HepG2 (cell line): ENCODE measurements around the gene HOXA10. TPM values are rescaled to one million over a fixed set of nuclear protein-coding genes. Genes with fewer than 3 reads are reported as not detected.
A peak's percentile ranks its signal among the peaks of the same experiment; 100 is the strongest.

Source experiments
- ATRX ChIP-seq: sonication (generic); formaldehyde crosslinking; IDR thresholded peaks from 2 replicates; pipeline ENCODE4 v1.4.0; 2020; ENCODE audit warnings: missing genetic modification reagents, borderline replicate concordance
- DNMT3B ChIP-seq: conservative IDR thresholded peaks from 2 replicates; pipeline ENCODE4 v1.6.1; 2016; ENCODE audit warnings: missing biosample characterization, control low read depth
- EEA1 ChIP-seq: sonication (generic); formaldehyde crosslinking; IDR thresholded peaks from 2 replicates; pipeline ENCODE4 v1.5.1; 2020; ENCODE audit warnings: mild to moderate bottlenecking, missing genetic modification reagents, borderline replicate concordance
- ELF1 ChIP-seq: sonication (generic); formaldehyde crosslinking; IDR thresholded peaks from 2 replicates; pipeline ENCODE4 v1.4.0; 2020; ENCODE audit warnings: missing genetic modification reagents
- FOXA1 ChIP-seq, 2 experiments: fragments of 450-650 bp in 1 of 2; sonication (generic) in 1 of 2; formaldehyde crosslinking in 1 of 2; IDR thresholded peaks; 2 replicates each; pipeline versions ENCODE4 v1.4.0 to v1.6.1; 2016 to 2020; ENCODE audit warnings: missing genetic modification reagents in 1 of 2
- JUNB ChIP-seq: sonication (generic); formaldehyde crosslinking; IDR thresholded peaks from 2 replicates; pipeline ENCODE4 v1.8.0; 2022; ENCODE audit warnings: missing genetic modification reagents, mild to moderate bottlenecking, borderline replicate concordance
- MTA3 ChIP-seq: sonication (generic); formaldehyde crosslinking; IDR thresholded peaks from 2 replicates; pipeline ENCODE4 v1.4.0; 2020; ENCODE audit warnings: missing genetic modification reagents
- MZF1 ChIP-seq: sonication (generic); formaldehyde crosslinking; IDR thresholded peaks from 2 replicates; pipeline ENCODE4 v1.8.1; 2023; ENCODE audit warnings: mild to moderate bottlenecking, missing genetic modification reagents, borderline replicate concordance
- SRF ChIP-seq: IDR thresholded peaks from 2 replicates; pipeline ENCODE4 v1.6.1; 2011; ENCODE audit warnings: mild to moderate bottlenecking, low read depth, low read length, moderate library complexity
- SRSF1 ChIP-seq: fragments of 200-400 bp; formaldehyde crosslinking; optimal IDR thresholded peaks from 2 replicates; pipeline ENCODE3; 2017; ENCODE audit warnings: mild to moderate bottlenecking, low read depth, low read length, moderate library complexity
- ZBTB21 ChIP-seq: sonication (generic); formaldehyde crosslinking; IDR thresholded peaks from 2 replicates; pipeline ENCODE4 v1.4.0; 2020; ENCODE audit warnings: missing genetic modification reagents
- ZFP36L1 ChIP-seq: sonication (generic); formaldehyde crosslinking; IDR thresholded peaks from 2 replicates; pipeline ENCODE4 v1.8.0; 2022; ENCODE audit warnings: mild to moderate bottlenecking, missing genetic modification reagents, moderate library complexity
- ZNF431 ChIP-seq: sonication (generic); formaldehyde crosslinking; IDR thresholded peaks from 2 replicates; pipeline ENCODE4 v1.9.0; 2022; ENCODE audit warnings: missing genetic modification reagents, low read depth, mild to moderate bottlenecking, borderline replicate concordance
- ZNF687 ChIP-seq: sonication (generic); formaldehyde crosslinking; IDR thresholded peaks from 2 replicates; pipeline ENCODE4 v1.5.1; 2020; ENCODE audit warnings: mild to moderate bottlenecking, missing genetic modification reagents, moderate library complexity
- ZNF841 ChIP-seq: sonication (generic); formaldehyde crosslinking; IDR thresholded peaks from 2 replicates; pipeline ENCODE4 v1.8.1; 2023; ENCODE audit warnings: missing genetic modification reagents, borderline replicate concordance
- polyA plus RNA-seq, 8 experiments: library from polyadenylated mRNA; depleted of rRNA in 3 of 8; stranded (reverse) in 7 of 8; unstranded in 1 of 8; fragments of >200 nt; fragmentation: Illumina TruSeq in 4 of 8; extraction: Trizol in 4 of 8; gene quantifications; 2 replicates each; pipeline versions ENCODE4 v1.2.1 to v1.2.3, GENCODE V29; 2011 to 2016; ENCODE audit warnings: low read depth in 4 of 8, missing spikeins in 1 of 8, mixed read lengths in 1 of 8; ENCODE audit not compliant: insufficient read depth in 1 of 8
- total RNA-seq, 5 experiments: library from RNA; depleted of rRNA; stranded (reverse); fragments of >200 nt; fragmentation: Illumina TruSeq; extraction: Trizol; gene quantifications; 2 replicates each; pipeline ENCODE4 v1.2.3, GENCODE V29; 2016; ENCODE audit warnings: low read depth in 1 of 5
- TF ChIP-seq, protein P1 (sequence below): sonication (generic); formaldehyde crosslinking; IDR thresholded peaks from 2 replicates; pipeline ENCODE4 v1.8.0; 2022; ENCODE audit warnings: mild to moderate bottlenecking, missing genetic modification reagents
- TF ChIP-seq, protein P2 (sequence below): sonication (generic); formaldehyde crosslinking; IDR thresholded peaks from 2 replicates; pipeline ENCODE4 v1.4.0; 2020; ENCODE audit warnings: missing genetic modification reagents, mild to moderate bottlenecking, borderline replicate concordance
- TF ChIP-seq, protein P3 (sequence below): IDR thresholded peaks from 2 replicates; pipeline ENCODE4 v1.6.1; 2016; ENCODE audit warnings: missing compliant biosample characterization, missing genetic modification reagents, borderline replicate concordance

The HOXA10 gene
- total and polyA plus RNA-seq, 2 of the 13 experiments (the other 11 are each of a cell fraction or from before 2014, with no cell fraction given), result not detected

GRCh38 chr7:27129729-27130539 is 44.2 kb downstream of the HOXA10 start (continued):
- peak; percentile 68 for TF ChIP-seq ZNF687
- no peak for TF ChIP-seq ATRX (CRISPR knock-in tag)
- TF ChIP-seq, protein P1, sequence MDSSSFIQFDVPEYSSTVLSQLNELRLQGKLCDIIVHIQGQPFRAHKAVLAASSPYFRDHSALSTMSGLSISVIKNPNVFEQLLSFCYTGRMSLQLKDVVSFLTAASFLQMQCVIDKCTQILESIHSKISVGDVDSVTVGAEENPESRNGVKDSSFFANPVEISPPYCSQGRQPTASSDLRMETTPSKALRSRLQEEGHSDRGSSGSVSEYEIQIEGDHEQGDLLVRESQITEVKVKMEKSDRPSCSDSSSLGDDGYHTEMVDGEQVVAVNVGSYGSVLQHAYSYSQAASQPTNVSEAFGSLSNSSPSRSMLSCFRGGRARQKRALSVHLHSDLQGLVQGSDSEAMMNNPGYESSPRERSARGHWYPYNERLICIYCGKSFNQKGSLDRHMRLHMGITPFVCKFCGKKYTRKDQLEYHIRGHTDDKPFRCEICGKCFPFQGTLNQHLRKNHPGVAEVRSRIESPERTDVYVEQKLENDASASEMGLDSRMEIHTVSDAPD (CRISPR knock-in tag), result no peak
- TF ChIP-seq SRF, result no peak
- no peak for TF ChIP-seq ZBTB21 (CRISPR knock-in tag)
- no peak for TF ChIP-seq ZNF841 (CRISPR knock-in tag)
- no peak for TF ChIP-seq FOXA1 (IDR thresholded peaks at IDR 0.05)
- TF ChIP-seq FOXA1 (CRISPR knock-in tag; IDR thresholded peaks at IDR 0.05), result no peak
- TF ChIP-seq, protein P2, sequence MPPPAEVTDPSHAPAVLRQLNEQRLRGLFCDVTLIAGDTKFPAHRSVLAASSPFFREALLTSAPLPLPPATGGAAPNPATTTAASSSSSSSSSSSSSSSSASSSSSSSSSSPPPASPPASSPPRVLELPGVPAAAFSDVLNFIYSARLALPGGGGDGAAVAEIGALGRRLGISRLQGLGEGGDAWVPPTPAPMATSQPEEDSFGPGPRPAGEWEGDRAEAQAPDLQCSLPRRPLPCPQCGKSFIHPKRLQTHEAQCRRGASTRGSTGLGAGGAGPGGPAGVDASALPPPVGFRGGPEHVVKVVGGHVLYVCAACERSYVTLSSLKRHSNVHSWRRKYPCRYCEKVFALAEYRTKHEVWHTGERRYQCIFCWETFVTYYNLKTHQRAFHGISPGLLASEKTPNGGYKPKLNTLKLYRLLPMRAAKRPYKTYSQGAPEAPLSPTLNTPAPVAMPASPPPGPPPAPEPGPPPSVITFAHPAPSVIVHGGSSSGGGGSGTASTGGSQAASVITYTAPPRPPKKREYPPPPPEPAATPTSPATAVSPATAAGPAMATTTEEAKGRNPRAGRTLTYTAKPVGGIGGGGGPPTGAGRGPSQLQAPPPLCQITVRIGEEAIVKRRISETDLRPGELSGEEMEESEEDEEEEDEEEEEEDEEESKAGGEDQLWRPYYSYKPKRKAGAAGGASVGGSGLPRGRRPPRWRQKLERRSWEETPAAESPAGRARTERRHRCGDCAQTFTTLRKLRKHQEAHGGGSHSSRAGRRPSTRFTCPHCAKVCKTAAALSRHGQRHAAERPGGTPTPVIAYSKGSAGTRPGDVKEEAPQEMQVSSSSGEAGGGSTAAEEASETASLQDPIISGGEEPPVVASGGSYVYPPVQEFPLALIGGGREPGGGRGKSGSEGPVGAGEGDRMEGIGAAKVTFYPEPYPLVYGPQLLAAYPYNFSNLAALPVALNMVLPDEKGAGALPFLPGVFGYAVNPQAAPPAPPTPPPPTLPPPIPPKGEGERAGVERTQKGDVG (CRISPR knock-in tag), result no peak
- no peak for TF ChIP-seq ELF1
- TF ChIP-seq ZNF431 (CRISPR knock-in tag), result no peak
- no peak for TF ChIP-seq EEA1
- no peak for TF ChIP-seq SRSF1
- no peak for TF ChIP-seq MZF1 (CRISPR knock-in tag)
- TF ChIP-seq ZFP36L1 (CRISPR knock-in tag), result no peak
- TF ChIP-seq DNMT3B (CRISPR knock-in tag), result no peak
- no peak for TF ChIP-seq MTA3 (CRISPR knock-in tag)
- no peak for TF ChIP-seq JUNB (CRISPR knock-in tag)
- TF ChIP-seq, protein P3, sequence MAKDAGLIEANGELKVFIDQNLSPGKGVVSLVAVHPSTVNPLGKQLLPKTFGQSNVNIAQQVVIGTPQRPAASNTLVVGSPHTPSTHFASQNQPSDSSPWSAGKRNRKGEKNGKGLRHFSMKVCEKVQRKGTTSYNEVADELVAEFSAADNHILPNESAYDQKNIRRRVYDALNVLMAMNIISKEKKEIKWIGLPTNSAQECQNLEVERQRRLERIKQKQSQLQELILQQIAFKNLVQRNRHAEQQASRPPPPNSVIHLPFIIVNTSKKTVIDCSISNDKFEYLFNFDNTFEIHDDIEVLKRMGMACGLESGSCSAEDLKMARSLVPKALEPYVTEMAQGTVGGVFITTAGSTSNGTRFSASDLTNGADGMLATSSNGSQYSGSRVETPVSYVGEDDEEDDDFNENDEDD (CRISPR knock-in tag), result peak; percentile 54; the same call in 1 of the 2 replicates
